Adrenal gland (tissue), 5 donors: ENCODE results near the gene PTGS1.

ENCODE experiments used
- CTCF ChIP-seq, 6 experiments: fragments of 450-650 bp in 4 of 6; fragments of 200-600 bp in 2 of 6; sonication (generic) in 1 of 6; IDR thresholded peaks; 1 replicate in 5 of 6; 2 replicates in 1 of 6; pipeline versions ENCODE4 v1.5.1 to v1.8.0; 2016 to 2021; ENCODE audit warnings: antibody characterized with exemption in 6 of 6, mild to moderate bottlenecking in 2 of 6, moderate library complexity in 1 of 6
- POLR2A ChIP-seq, 2 donors: fragments of 450-650 bp; IDR thresholded peaks; one replicate each; pipeline ENCODE4 v1.6.1; 2017; ENCODE audit warnings: antibody characterized with exemption in 2 of 2, mild to moderate bottlenecking in 2 of 2, moderate library complexity in 1 of 2
- donor health status: DM: no; HTN: no; CAD: no.

GRCh38 chr9:122364117-122364782 lies 6.6 kb upstream of the PTGS1 start:
- TF ChIP-seq POLR2A (IDR thresholded peaks at IDR 0.05) (no peak), CTCF (IDR thresholded peaks at IDR 0.05) (no peak)
